SKM-1 treated with dmso at 0.1 percent for 144 hours (cell line): ENCODE measurements around the gene TESK1.
"Not testable (repeated sequence)": the region's sequence is repeated elsewhere in the genome, so short reads cannot be mapped to it uniquely, and the experiment has no call there.

Source experiments
- DNase-seq: peaks from one replicate; lab custom pipeline; 2025; ENCODE audit not compliant: unreplicated experiment; lab: John Stamatoyannopoulos, UW

TESK1 gene

DNA sequence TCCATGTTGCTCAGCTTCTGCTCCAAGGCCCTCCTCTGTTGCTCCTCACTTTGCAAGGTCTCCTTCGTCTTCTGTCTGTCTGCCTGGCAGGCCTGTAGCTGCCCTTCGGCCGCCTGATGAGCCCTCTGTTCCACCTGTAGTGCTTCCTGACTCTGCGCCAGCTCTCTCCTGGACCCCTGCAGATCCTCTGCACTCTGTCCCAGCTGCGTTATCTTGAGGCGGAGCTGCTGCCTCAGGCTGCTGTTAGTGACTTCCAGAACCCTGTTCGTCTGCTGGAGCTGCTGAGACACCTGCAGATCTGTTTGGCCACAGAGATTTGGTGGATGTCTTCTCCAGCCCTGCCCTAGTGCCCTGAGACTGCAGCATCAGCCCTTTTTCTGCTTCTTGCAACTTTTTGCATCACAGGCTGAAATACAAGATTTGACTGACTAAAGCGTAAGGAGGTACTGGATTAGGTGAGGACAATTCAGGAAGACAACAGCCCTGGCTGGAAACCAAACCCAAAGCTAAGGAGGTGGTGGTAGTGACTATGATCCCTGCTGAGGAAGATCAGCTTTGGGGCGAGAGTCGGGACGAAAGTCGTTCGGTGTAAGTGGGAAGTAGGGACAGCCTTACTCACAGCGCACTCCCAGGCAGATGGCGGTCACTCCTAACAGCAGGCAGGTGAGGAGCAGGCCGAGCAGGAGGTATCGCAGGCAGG lies 11.1 kb downstream of the TESK1 start:
- DNase-seq: no peak

DNA sequence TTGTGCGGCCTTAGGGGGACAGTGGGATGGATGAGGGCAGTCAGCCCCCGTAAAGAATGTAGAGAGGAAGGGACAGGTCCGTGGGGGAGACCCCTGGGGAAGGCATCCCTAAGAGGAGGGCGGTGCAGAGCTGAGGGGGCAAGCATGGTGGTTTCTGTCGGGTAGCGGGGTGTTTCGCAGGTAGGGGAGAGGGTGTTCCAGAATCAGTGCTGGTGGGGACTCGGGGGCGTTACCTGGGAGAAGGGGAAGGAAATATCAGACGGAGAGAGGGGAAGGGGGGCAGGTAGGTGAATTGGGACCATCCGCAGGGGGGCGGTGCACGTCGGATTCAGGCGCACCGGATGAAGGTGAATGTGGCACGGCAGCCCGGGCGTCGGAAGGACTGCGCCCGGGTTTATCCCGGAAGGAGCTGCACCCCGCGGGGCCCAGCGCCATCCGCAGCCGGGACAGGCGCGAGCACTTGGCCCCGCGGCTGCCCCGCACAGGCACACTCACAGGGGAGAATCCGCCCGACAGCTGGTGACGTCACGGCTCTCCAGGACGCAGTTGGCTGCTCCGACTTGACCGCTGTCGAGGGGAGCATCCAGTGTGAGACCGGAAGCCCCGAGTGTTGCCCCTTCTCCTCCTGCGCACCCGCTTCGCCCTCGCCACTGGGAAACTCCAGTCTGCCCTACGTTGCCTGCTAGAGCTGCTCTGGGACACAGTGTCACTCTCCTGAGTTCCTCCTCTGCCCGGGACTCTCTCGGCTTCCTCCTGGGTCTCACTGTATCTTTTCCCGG lies 11.8 kb downstream of the TESK1 start:
- no peak for DNase-seq

DNA sequence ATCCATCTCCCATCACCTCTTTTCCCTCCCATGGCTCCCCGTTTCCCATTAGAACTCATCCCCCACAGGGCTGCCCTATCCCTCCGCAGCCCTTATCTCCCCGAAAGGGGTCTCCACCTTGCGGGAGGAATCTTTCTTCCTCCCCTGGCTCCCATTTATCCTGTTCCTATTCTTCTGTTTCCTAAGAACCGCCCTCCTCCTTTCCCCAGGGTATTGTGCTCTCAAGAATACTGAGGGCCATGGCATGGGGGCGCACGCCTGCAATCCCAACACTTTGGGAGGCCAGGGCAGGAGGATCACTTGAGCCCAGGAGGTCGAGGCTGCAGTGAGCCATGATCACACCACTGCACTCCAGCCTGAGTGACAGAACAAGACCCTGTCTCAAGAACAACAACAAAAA lies 12.5 kb downstream of the TESK1 start:
- DNase-seq: no peak

DNA sequence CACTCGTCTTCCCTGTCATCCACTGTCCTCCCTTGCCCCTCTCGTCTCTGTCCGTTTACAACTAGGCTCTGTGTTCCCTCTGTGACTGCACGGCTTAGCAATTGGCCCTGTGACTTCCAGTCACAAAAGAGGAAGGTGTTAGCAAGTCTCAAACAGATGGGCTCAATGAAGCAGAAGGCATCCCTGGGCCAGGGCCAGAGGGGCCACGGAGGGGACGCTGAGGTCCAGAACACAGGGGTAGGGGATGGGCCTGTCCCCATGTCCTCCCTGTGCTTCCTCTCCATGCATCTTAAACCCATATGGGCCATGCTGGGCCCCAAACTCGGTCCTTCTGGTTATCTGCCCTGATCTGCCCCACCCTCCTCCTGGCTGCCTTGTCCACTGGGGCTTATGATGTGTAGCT lies 13.3 kb downstream of the TESK1 start, which contains the start of gene CD72:
Gene CD72 (minus strand): TSS at position 89 of the 403 bp plus-strand sequence. CDS start 110 bp downstream, outside the sequence.
- DNase-seq: peak; percentile 8

DNA sequence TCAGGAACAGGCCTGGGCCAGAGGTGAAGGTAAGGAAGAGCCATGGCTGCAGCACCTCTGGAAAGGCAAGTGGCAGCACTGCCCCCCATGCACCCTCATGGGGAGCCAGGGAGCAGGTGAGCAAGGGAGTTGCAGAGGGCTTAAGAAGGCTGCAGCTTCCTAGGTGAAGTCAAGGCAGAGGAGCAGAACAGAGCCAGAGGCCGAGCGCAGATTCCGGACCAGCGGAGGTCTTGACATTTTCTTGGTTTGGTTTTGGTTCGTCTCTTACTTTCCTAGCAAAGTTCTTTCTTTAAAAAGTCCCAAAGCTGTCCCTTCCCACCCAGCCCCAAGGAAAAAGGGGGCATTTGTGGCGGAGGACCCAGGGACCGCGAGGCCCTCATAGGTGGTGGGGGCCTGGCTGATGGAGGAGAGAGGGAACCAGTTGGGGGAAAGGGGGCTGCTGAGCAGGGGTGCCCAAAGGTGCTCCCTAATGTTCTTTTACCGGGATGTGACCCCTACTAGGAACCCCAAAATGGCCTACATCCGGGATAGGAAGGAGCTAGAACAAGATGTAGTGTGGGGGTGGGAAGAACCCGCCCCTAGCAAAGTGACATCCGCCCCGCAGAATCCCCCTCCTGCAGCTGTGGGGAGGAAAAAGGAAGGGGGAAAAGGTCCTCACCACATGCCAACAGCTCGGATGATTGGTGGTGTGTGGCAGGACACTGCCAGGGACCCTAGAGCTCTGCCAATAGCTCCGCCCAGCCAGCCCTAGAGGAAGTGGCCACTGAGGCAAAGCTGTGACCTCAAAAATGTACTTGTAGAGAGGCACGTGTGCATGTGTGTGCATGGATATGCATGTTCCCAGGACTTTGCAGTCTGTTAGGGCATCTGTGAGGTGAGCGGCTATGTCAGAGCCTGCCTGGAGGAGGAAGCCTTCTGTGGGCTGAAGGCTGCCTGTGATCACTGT lies 14.1 kb downstream of the TESK1 start:
- peak; percentile 39 for DNase-seq

DNA sequence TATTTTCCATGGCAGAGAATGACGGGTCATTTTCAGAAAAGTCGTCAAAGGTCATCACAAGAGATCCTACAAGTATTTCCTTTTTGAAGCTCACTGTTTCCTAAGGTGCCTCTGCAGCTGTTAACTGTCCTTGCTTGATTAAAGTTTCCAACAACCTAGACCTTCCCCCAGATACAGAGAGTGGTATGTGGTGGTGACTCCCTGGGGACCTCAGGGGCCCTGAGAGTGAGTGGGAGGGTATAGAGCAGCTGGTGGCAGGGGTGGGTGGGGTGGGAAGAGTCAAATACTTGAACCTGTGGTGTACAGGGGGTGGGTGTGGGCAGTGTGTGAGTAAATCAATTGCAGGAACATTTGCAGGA lies 14.7 kb downstream of the TESK1 start:
- DNase-seq: no peak

DNA sequence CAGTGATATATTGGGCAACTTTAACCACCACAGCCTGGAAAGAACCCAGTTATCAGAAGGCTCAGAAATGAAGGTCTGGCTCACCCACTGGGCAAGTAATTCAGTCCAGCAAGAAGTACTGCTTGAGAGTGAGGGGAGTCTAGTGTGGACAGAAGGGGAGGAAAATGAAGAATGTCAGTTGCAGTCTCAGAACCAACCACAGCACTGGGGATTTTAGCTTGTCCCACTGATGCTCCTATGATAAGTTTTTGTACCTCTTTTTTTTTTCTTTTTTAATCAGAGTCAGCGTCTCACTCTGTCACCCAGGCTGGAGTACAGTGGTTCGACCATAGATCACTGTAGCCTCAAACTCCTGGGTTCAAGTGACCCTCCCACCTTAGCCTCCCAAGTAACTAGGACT lies 22.5 kb downstream of the TESK1 start:
- DNase-seq: no peak

DNA sequence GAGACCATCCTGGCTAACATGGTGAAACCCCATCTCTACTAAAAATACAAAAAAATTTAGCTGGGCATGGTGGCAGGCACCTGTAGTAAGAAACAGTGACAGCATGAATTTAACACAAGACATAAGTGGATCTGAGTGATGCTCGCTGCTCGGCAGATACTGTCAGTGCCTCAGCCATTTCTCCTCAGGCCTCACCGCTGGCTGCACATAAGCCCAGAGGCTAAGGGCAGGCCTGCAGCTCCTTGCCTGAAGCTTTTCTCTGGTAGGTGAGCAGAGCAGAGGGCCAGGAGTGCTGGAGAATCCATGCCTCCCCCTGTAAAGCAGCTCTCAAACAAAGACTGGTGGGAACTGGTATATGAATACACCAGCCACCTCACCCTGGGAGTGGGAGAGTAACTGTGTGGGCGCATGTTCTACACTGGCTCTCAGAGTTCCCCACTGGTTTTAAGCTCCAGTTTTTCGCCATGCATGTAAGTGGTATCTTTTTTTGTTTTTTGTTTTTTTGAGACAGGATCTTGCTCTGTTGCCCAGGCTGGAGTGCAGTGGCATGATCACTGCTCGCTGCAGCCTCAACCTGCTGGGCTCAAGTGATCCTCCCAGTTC lies 23.4 kb downstream of the TESK1 start:
- no peak for DNase-seq

DNA sequence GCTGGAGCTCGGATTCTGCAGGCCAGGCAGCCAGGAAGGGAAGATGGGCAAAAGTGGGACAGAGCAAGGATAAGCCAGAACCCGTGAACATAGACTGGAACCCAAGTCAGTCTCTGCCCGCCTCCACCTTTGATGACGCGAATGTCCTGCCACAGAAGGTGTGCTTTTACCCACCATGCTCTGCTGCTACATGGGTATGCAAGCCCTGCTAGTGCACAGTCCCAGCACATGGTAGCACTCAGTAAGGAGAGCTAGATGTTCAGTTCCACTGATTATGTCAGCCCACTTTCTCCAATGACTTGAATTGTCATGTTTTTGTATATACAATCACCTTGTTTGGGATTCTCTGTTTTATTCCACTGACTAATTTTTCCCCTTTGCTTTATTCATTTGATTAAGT lies 24.5 kb downstream of the TESK1 start:
- no peak for DNase-seq

DNA sequence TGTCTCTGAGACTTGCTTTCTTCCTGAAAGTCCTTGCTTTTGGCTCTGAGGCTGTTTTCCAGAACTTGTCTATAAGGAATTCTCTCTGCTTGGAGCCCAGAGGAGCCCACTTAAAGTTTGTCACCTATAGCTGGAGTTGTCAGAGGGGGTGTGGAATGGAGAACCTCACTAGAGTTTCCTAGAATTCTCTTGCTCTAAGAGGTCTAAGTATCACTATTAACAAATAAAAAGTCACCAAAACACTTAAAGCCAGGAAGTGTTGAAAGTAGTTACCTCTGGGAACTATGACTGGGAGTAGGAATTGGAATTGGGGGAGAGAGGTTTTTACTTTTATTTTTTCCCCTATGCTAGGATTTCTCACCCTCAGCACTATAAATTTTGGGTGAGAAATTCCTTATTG lies 30.7 kb downstream of the TESK1 start:
- no peak for DNase-seq

DNA sequence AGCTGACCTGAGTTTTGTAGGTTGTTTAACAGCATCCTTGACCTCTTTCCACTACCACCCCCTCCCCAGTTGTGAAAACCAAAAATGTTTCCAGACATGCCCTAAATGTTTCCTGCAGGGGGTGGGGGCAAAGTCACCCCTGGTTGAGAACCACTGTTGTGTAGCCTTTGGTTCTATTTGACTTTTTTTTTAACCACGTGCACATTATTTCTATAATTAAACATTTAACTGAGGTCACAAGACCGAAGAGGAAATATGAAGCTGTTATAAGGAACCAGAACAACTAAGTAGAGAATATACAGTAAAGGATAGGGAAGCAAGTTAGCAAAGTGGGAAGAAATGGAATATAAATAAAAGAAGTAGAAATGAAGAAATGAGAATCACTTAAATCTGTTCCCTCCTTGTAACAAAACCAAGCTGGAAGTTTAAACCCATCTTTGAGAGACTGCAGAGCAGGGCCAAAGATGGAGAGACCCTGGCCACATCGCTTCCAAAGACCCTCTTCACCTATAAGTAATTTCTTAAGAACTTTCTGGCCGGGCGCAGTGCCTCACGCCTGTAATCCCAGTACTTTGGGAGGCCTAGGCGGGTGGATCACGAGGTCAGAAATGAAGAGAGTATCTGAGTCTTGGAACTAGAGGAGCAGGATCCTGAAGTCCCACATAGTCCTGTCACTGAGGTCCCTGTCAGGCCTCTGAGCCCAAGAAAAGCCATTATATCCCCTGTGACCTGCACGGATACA lies 31.2 kb downstream of the TESK1 start:
- no peak for DNase-seq

DNA sequence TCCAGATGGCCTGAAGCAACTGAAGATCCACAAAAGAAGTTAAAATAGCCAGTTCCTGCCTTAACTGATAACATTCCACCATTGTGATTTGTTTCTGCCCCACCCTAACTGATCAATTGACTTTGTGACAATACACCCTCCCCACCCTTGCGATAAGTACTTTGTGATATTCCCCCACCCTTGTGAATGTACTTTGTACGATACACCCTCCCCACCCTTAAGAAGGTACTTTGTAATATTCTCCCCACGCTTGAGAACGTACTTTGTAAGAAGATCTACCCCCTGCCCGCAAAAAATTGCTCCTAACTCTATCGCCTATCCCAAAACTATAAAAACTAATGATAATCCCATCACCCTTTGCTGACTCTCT lies 31.8 kb downstream of the TESK1 start:
- not testable (repeated sequence) for DNase-seq

DNA sequence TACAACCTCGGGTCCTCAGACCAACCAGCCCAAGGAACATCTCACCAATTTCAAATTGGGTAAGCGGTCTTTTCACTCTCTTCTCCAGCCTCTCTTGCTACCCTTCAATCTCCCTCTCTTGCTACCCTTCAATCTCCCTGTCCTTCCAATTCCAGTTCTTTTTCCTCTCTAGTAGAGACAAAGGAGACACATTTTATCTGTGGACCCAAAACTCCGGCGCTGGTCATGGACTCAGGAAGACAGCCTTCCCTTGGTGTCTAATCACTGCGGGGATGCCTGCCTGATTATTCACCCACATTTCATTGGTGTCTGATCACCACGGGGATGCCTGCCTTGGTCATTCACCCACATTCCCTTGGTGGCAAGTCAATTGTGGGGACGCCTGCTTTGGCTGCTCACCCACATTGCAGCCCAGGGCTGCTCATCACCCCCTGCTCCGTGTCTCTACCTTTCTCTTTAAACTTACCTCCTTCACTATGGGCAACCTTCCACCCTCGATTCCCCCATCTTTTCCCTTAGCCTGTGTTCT lies 32.4 kb downstream of the TESK1 start:
- not testable (repeated sequence) for DNase-seq

DNA sequence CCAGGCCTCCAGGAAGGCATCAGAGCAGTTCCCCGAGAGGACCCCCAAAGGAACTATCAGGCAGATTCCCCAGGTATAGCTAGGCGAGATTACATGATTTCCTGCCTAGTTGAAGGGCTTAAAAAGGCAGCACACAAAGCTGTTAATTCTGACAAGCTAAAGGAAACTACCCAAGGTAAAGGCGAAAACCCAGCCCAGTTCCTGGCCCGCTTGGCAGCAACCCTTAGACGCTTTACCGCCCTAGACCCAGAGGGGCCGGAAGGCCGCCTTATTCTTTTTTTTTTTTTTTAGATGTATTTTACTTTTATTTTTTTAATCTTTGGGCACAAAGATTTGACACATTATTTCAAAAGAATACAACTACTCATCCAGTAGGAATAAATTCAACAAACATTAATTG lies 33.7 kb downstream of the TESK1 start:
- not testable (repeated sequence) for DNase-seq

DNA sequence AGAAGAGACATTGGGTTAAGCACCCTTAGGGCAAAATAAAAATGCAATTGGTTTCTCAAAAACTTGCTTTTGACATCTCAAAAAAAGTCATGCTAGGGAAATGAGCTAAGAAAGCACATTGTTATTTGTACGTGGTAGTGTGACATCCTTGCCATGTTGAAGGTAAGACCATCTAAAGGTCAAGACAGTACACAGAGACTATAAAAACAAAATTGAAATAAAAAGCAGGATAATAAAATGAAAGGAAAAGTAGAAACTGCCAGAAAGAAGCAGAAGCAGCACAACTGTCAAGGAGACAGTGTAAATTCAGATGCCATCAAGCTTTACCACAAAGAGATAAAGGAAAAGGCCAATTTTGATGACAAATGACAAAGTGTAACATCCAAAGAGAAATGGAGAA lies 34.2 kb downstream of the TESK1 start:
- not testable (repeated sequence) for DNase-seq

DNA sequence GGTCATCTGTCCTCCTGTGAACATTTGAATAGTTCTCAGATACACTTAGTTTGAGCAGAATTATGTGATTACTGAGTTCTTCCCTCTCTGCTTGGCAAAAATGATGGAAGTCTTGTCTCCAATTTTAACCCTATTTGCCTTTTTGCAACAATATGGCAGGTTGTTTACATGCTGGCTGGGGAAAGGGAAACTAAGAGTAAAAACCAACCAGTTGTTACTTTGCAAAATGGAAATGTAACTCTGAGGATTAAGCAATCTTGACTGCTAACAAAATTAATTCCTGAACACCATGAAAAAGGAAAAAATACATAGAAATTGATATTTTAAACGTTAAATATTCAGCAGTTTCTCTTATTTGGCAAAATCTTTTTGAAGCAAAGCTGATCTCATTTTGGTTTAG lies 34.6 kb downstream of the TESK1 start:
- no peak for DNase-seq

DNA sequence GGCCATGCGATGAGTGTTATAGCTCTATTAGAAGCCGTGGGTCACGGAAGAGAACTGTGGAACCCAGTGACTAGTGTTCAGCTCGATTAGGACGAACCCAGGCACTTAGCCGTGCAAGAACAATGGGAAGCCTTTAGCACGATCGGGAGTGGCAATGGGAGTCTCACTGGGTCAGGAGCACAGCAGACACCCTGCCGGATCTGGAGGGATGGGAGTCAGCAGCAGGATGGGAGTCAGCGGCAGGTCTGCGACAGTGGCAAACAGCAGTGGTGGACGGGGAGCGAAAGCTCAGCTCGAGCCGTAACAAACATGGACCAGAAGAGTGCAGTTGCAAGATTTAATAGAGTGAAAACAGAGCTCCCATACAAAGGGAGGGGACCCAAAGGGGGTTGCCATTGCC lies 35.4 kb downstream of the TESK1 start:
- not testable (repeated sequence) for DNase-seq

DNA sequence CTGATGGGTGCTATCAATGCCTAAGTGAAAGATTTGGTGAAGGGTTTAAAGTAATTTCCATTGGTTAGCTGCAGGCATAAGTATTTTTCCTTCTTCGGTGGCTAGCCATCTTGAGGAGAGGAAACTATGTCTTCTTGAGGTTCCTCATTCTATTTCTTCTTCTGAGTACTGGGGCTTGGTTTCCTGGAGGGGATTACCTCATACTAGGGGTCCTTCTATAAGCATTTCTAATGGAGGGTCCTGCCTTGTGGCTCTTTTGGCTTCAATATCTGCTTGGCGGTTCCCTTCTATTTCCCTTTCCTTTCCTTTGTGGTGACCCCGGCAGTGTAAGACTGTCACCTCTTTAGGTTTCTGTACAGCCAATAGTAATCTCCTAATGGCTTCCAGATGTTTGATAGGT lies 36.4 kb downstream of the TESK1 start:
- DNase-seq: not testable (repeated sequence)

DNA sequence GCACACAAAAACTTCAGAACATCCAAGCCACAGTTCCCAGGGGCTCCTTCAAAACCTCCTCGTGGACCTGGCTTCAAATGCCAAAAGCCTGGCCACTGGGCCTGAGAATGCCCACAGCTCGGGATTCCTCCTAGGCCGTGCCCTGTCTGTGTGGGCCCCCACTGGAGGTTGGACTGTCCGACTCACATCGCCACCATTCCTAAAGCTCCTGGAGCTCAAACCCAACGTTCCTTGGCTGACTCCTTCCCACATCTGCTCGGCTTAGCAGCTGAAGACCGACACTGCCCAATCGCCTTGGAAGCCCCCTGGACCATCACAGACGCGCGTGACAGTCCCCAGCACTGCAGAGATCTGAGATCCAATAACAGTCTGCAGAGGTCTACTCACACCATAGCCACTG lies 38.0 kb downstream of the TESK1 start:
- no peak for DNase-seq

DNA sequence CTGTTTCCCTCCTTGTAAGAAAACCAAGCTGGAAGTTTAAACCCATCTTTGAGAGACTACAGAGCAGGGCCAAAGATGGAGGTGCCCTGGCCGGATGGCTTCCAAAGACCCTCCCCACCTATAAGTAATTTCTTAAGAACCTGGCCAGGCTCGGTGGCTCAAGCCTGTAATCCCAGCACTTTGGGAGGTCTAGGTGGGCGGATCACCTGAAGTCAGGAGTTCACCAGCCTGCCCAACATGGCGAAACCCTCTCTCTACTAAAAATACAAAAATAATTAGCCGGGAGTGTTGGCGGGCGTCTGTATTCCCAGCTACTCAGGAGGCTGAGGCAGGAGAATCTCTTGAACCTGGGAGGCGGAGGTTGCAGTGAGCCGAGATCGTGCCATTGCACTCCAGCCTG lies 40.7 kb downstream of the TESK1 start:
- DNase-seq: not testable (repeated sequence)
